Measurements from ENCODE around the gene SYNM. TPM values are rescaled to one million over a fixed set of nuclear protein-coding genes. Genes with fewer than 3 reads are reported as not detected.
"Not testable (repeated sequence)": the region's sequence is repeated elsewhere in the genome, so short reads cannot be mapped to it uniquely, and the experiment has no call there.

SYNM gene
- 9.3 and 11.8 TPM in 2 replicates for total RNA-seq (2014; rRNA removed; shearing (Covaris generic))

DNA sequence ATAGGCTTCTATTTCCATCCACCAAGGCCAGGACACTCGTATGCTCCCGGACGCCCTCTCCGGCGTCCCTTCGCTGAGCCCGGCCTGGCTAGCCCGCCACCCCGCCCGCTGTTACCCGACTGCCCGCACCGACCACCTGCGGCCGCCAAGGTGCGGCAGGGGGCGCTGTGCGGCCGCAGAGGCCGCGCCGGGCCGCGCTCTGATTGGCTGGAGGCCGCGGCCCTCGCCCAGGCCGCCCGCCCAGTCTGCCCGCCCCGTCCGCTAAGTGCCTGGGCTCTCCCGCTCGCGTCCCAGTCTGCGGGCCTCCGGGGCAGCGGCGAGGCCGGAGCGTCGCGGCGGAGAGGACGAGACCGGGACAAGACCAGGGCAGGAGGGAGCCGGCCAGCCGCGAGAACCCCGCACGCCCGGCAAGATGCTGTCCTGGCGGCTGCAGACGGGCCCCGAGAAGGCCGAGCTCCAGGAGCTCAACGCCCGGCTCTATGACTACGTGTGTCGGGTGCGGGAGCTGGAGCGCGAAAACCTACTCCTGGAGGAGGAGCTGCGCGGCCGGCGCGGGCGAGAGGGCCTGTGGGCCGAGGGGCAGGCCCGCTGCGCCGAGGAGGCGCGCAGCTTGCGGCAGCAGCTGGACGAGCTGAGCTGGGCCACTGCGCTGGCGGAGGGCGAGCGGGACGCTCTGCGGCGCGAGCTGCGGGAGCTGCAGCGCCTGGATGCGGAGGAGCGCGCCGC, at the start of gene SYNM:
TSS of gene SYNM (plus strand) at position 293 of the 726 bp plus-strand sequence. CDS start at position 413, 120 bp downstream.
- DNase-seq (ENCODE audit: low read depth), result peak; percentile 92

- no peak for DNase-seq (ENCODE audit: low read depth)
Observed at GRCh38 chr15:99055555-99056134, 49.2 kb upstream of the SYNM start.

GRCh38 chr15:99057020-99057419, 47.9 kb upstream of the SYNM start:
- DNase-seq (ENCODE audit: low read depth), result no peak

DNA sequence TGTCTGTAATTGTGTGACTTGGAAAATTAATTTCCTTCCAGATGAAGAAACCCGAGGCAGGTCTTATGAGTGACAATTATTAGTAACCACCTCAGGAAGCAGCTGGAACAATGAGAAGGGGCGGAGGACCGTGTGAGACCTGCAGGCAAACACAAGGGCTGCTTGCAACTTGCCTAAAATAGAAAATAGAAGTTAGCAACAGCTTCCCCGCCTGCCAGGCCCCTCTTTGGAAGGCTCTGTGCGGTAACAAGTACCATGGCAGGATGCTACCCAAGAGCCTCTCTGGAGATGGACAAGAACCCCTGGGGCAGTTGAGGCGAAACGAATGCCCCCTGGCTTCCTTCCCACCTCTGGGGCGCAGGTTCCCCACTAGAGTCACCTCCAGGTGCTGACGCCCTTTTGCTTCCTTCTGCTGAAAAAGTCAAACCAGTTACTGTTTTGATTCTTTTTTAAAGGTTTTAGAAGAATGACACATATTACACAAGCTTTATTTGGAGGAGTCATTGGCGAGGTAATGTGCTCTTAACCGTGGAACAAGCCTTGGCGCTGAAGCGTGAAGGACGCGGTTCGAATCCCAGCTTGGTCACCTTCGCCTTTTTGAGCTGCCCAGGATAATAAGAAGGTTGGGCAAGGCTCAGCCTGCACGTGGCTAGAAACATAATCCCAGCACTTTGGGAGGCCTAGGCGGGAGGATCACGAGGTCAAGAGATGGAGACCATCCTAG, 47.0 kb upstream of the SYNM start:
- no peak for DNase-seq (ENCODE audit: low read depth)

DNA sequence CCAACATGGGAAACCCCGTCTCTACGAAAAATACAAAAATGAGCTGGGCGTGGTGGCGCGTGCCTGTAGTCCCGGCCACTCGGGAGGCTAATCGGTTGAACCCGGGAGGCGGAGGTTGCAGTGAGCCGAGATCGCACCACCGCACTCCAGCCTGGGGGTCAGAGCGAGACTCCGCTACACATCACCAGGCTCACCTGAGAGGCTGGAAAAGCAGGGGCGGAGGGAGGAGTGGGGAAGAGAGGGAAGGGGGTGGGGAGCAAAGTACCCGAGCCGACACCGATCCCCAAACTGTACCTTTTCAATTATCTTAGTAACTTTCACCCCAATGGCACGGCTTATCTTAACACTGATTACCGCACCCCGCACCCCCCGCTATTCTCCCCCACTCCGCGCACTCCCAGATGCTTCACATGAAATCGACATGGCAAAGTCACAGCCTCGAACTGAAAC, 46.4 kb upstream of the SYNM start:
- DNase-seq (ENCODE audit: low read depth), result no peak

- DNase-seq (ENCODE audit: low read depth), result peak; percentile 92
Observed at GRCh38 chr15:99059010-99059981, 45.6 kb upstream of the SYNM start.

DNA sequence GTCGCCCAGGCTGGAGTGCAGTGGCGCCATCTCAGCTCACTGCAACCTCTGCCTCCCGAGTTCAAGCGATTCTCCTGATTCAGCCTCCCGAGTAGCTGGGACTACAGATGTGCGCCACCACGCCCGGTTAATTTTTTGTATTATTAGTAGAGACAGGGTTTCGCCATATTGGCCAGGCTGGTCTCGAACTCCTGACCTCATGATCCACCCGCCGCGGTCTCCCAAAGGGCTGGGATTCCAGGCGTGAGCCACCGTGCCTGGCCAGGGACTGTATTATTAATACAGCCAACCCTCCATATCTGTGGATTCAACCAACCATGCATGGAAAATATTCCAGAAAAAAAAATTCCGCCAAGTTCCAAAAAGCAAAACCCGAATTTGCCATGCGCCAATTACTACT, 44.7 kb upstream of the SYNM start:
- DNase-seq (ENCODE audit: low read depth), result not testable (repeated sequence)

DNA sequence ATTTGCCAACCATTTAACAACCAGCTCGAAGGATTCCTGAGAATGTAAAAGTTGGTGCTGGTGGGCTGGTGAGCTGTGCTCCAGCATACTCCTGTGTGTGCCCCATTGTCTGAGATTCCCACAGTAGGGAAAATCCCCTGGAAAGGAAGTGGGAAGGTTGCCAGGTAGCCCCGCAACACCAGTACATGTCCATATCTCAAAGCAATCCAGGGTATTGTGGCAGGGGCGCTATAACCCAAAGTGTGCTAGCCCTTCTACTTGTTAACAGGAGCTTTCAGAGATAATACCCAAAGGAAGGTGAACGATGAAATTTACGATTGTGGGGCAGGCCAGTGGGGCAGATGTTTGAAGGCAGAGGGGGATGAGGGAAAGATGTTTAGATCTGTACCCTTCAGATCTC, 42.7 kb upstream of the SYNM start:
- peak; percentile 25 for DNase-seq (ENCODE audit: low read depth)

- no peak for DNase-seq (ENCODE audit: low read depth)
Observed at GRCh38 chr15:99068186-99068585, 36.7 kb upstream of the SYNM start.

DNA sequence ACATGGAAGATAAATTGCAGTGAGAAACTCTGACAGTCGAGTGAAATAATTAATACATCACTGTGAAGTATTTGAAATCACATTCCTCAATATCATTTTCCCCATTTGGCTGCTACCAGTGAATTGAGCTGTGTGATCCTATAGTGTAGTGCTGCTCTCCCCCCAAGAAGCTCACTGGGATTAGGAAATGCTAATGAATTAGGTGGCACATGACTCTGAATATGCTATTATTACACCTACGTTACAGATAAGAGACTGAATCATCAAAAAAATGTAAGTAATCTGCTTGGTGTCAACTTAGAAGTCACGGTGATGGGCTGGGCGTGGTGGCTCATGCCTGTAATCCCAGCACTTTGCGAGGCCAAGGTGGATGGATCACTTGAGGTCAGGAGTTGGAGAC, 34.7 kb upstream of the SYNM start:
- no peak for DNase-seq (ENCODE audit: low read depth)

DNA sequence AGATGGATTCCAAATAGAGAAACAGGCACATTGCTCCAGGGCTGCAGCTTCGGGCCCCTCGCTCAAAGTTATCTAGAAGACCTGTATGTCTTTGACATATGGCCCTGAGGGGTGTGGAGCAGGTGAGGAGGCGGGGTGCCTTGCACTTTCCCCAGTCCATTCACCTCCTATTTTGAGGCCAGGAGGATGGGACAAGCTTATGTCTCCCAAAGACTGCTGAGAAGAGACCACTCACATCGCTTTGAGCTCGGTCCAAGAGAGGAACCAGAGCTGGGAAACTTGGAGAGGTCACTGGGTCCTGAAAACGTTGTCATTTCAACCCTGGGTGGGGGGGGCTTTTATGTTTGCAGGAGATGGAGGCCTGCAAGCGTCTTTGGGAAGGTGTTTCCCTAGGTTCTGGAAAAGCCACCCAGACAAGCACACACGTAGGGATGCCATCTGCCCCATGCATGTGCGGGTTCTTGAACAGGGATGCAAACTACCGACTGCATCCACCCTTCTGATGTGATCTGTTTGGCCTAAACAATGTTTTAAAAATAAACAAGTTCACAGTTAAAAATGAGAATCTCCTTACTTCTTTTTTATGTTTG, 33.7 kb upstream of the SYNM start:
- DNase-seq (ENCODE audit: low read depth), result no peak

DNA sequence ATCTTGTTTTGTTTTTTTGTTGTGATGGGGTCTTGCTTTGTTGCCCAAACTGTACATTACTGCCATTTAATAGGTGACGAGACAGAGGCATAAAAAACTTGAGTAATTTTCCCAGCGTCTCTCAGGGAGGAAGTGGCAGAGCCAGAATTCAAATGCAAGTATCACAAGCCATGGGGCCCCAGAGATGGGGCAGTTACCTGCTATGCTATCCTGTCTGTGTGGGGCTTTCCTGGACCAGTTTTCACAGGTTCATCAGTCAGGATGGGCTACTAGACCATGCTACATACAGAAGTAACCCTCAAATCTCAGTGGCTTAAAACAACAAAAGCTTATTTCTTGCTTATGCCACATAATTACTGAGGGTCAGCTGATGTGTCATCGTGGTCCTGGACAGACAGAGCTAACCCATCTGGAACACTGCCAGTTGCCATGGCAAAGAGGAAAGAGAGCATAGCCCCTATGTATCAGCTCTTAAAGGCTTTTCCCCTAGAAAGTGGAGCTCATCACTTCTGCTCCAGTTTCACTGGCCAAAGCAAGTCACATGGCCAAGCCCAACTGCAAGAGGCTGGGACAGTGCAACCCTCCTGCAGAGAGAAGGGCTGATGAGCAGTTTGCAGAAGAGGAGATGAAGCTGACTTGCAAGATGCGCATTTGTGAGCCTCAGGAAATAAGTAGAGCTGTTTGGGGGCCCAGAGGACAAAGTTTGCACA, 31.7 kb upstream of the SYNM start:
- DNase-seq (ENCODE audit: low read depth), result no peak

- no peak for DNase-seq (ENCODE audit: low read depth)
Observed at GRCh38 chr15:99074446-99074845, 30.4 kb upstream of the SYNM start.

- DNase-seq (ENCODE audit: low read depth), result not testable (repeated sequence)
Observed at GRCh38 chr15:99075059-99075652, 29.7 kb upstream of the SYNM start.

GRCh38 chr15:99076109-99076508, 28.8 kb upstream of the SYNM start:
- no peak for DNase-seq (ENCODE audit: low read depth)

- DNase-seq (ENCODE audit: low read depth), result peak; percentile 78
Observed at GRCh38 chr15:99076555-99077308, 28.1 kb upstream of the SYNM start.

DNA sequence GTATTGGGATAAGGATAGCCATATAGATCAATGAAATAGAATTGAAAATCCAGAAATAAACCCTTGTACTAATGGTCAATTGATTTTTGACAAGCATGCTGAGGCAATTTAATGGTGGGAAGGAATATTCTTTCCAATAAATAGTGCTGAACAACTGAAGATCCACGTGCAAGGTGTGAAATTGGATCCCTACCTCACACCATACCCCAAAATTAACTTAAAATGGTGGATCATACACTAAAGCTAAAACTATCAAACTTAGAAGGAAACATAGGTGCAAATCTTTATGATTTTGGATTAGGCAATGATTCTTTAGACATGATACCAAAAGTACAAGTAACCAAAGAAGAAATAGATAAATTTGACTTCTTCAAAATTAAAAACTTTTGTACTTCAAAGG, 22.1 kb upstream of the SYNM start:
- DNase-seq (ENCODE audit: low read depth), result no peak

DNA sequence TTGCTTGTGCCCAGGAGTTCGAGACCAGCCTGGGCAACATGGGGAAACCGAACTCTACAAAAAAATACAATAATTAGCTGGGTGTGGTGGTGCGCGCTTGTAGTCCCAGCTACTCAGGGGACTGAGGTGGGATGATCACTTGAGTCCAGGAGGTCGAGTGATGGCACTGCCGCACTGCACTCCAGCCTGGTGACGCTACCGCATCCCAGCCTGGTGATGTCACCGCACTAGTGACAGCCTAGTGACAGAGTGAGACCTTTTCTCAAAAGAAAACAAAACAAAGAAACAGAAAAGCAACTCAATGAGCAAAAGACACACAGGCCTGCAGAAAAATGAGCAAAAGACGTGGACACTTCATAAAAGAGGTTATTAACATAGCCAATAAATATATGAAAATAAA, 19.9 kb upstream of the SYNM start:
- no peak for DNase-seq (ENCODE audit: low read depth)
